HepG2 (cell line): Measurements from ENCODE around the gene TMEM236.

Experiments used
- ATF3 ChIP-seq: sonication (generic); formaldehyde crosslinking; IDR thresholded peaks from 2 replicates; pipeline ENCODE4 v1.4.0; 2020; ENCODE audit warnings: missing genetic modification reagents
- EHMT2 ChIP-seq: fragments of 200-600 bp; sonication (generic); IDR thresholded peaks from 2 replicates; pipeline ENCODE4 v1.7.0; 2017; ENCODE audit warnings: antibody characterized with exemption, low read depth, low read length, borderline replicate concordance
- FOXM1 ChIP-seq: sonication (generic); formaldehyde crosslinking; IDR thresholded peaks from 2 replicates; pipeline ENCODE4 v1.5.0; 2020; ENCODE audit warnings: missing genetic modification reagents
- GABPA ChIP-seq, 2 experiments: IDR thresholded peaks; 2 replicates each; pipeline ENCODE4 v1.6.1; 2011 to 2016; ENCODE audit warnings: low read depth in 2 of 2, low read length in 1 of 2, missing biosample characterization in 1 of 2, missing genetic modification characterization in 1 of 2
- HCFC1 ChIP-seq: fragments of 150-350 bp; IDR thresholded peaks from 2 replicates; pipeline ENCODE4 v1.6.1; 2014; ENCODE audit warnings: low read depth, low read length
- HNRNPLL ChIP-seq: fragments of 200-400 bp; formaldehyde crosslinking; IDR thresholded peaks from 2 replicates; pipeline ENCODE4 v1.6.1; 2017; ENCODE audit warnings: mild to moderate bottlenecking, low read depth, low read length; ENCODE audit not compliant: poor library complexity, severe bottlenecking
- HOMEZ ChIP-seq: IDR thresholded peaks from 2 replicates; pipeline ENCODE4 v1.6.1; 2016; ENCODE audit warnings: low read depth
- NR2F1 ChIP-seq, 2 experiments: fragments of 450-650 bp in 1 of 2; formaldehyde crosslinking in 1 of 2; IDR thresholded peaks; 2 replicates each; pipeline versions ENCODE4 v1.5.0 to v1.6.1; 2016 to 2020; ENCODE audit warnings: mild to moderate bottlenecking in 1 of 2, missing compliant biosample characterization in 1 of 2, missing genetic modification reagents in 1 of 2, moderate library complexity in 1 of 2
- POLR2AphosphoS2 ChIP-seq: IDR thresholded peaks from 2 replicates; pipeline ENCODE4 v1.6.1; 2011; ENCODE audit warnings: low read depth, low read length, improper control_type of control experiment
- SUZ12 ChIP-seq: fragments of 150-350 bp; IDR thresholded peaks from 2 replicates; pipeline ENCODE4 v1.6.1; 2014; ENCODE audit warnings: low read depth, low read length
- ZBTB44 ChIP-seq: sonication (generic); formaldehyde crosslinking; IDR thresholded peaks from 2 replicates; pipeline ENCODE4 v1.4.0; 2020; ENCODE audit warnings: missing genetic modification reagents
- ZNF138 ChIP-seq: sonication (generic); formaldehyde crosslinking; IDR thresholded peaks from 2 replicates; pipeline ENCODE4 v1.5.0; 2020; ENCODE audit warnings: mild to moderate bottlenecking, low read depth, missing genetic modification reagents
- ZNF550 ChIP-seq: sonication (generic); formaldehyde crosslinking; IDR thresholded peaks from 2 replicates; pipeline ENCODE4 v1.4.0; 2020; ENCODE audit warnings: mild to moderate bottlenecking, missing genetic modification reagents, borderline replicate concordance
- ZNF740 ChIP-seq: sonication (generic); formaldehyde crosslinking; IDR thresholded peaks from 2 replicates; pipeline ENCODE4 v1.4.0; 2020; ENCODE audit warnings: missing genetic modification reagents

- TF ChIP-seq ZBTB44 (CRISPR knock-in tag) (no peak), SUZ12 (no peak), ZNF138 (CRISPR knock-in tag) (no peak), HOMEZ (CRISPR knock-in tag) (no peak), GABPA (IDR thresholded peaks at IDR 0.05; ENCODE audit: low read depth, low read length) (no peak), GABPA (CRISPR knock-in tag; IDR thresholded peaks at IDR 0.05; ENCODE audit: low read depth) (no peak), POLR2AphosphoS2 (no peak), HNRNPLL (no peak), NR2F1 (CRISPR knock-in tag; IDR thresholded peaks at IDR 0.05) (no peak), ATF3 (CRISPR knock-in tag) (no peak), HCFC1 (no peak), EHMT2 (no peak), ZNF740 (no peak), FOXM1 (CRISPR knock-in tag) (no peak), ZNF550 (CRISPR knock-in tag) (no peak)
These were observed 19.0 kb downstream of the TMEM236 start for GRCh38 chr10:17771017-17771416.
